ENCODE data around the gene NCAPG. TPM values are rescaled to one million over a fixed set of nuclear protein-coding genes. Genes with fewer than 3 reads are reported as not detected.
"Not testable (repeated sequence)": the region's sequence is repeated elsewhere in the genome, so short reads cannot be mapped to it uniquely, and the experiment has no call there.

The NCAPG gene
- total RNA-seq, 1 donor from 2014 or later = 46.0 TPM

DNA sequence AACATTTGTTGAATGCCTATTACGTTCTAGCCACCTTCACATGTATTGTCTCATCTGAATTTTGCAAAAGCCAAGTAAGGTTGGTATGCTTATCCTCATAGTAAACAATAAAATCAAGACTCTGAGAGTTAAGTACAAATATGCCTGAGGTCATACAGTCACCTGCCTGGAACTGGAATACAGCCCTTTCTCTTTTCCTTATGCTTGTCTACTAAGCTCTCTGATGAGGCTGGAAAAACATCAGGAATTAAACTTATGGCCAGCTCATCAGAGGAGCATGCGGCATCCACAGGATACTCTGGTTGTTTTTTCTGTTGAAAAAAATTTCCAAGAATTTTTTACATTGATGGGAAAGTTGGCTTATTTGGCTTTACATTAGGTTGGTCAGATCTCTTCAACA, 35.5 kb downstream of the NCAPG start:
- Mint-ChIP-seq H3K36me3 (peaks cover 31% of the 10 kb centered on the region), H3K27ac (no peak overlapping the region), H3K4me1 (ENCODE audit: unreplicated experiment) (no peaks in the 10 kb centered on the region), H3K27me3 (no peaks in the 10 kb centered on the region), H3K9me3 (no peaks in the 10 kb centered on the region), H3K4me3 (no peak overlapping the region)
- no peak for DNase-seq (ENCODE audit: extremely low spot score, unreplicated experiment)
- TF ChIP-seq, protein P1, sequence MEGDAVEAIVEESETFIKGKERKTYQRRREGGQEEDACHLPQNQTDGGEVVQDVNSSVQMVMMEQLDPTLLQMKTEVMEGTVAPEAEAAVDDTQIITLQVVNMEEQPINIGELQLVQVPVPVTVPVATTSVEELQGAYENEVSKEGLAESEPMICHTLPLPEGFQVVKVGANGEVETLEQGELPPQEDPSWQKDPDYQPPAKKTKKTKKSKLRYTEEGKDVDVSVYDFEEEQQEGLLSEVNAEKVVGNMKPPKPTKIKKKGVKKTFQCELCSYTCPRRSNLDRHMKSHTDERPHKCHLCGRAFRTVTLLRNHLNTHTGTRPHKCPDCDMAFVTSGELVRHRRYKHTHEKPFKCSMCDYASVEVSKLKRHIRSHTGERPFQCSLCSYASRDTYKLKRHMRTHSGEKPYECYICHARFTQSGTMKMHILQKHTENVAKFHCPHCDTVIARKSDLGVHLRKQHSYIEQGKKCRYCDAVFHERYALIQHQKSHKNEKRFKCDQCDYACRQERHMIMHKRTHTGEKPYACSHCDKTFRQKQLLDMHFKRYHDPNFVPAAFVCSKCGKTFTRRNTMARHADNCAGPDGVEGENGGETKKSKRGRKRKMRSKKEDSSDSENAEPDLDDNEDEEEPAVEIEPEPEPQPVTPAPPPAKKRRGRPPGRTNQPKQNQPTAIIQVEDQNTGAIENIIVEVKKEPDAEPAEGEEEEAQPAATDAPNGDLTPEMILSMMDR (conservative IDR thresholded peaks at IDR 0.05) = no peak

DNA sequence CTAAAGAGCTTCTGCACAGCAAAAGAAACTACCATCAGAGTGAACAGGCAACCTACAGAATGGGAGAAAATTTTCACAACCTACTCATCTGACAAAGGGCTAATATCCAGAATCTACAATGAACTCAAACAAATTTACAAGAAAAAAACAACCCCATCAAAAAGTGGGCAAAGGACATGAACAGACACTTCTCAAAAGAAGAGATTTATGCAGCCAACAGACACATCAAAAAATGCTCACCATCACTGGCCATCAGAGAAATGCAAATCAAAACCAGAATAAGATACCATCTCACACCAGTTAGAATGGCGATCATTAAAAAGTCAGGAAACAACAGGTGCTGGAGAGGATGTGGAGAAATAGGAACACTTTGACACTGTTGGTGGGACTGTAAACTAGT, 39.5 kb downstream of the NCAPG start:
- H3K4me1 Mint-ChIP-seq (ENCODE audit: unreplicated experiment); H3K4me3 Mint-ChIP-seq; H3K27me3 Mint-ChIP-seq; H3K27ac Mint-ChIP-seq; DNase-seq (ENCODE audit: extremely low spot score, unreplicated experiment); H3K9me3 Mint-ChIP-seq: not testable (repeated sequence)
- peaks cover 13% of the 10 kb centered on the region for H3K36me3 Mint-ChIP-seq

- Mint-ChIP-seq H3K4me3 (no peak overlapping the region), H3K27me3 (no peaks in the 10 kb centered on the region), H3K36me3 (no peaks in the 10 kb centered on the region), H3K27ac (no peak overlapping the region), H3K9me3 (no peaks in the 10 kb centered on the region), H3K4me1 (ENCODE audit: unreplicated experiment) (no peaks in the 10 kb centered on the region)
- TF ChIP-seq, protein P1 (conservative IDR thresholded peaks at IDR 0.05) = no peak
- no peak for DNase-seq (ENCODE audit: extremely low spot score, unreplicated experiment)
These were observed 41.2 kb downstream of the NCAPG start for GRCh38 chr4:17851959-17852358.

- Mint-ChIP-seq H3K9me3 (peaks cover 5% of the 10 kb centered on the region), H3K4me3 (no peak overlapping the region), H3K4me1 (ENCODE audit: unreplicated experiment) (no peaks in the 10 kb centered on the region), H3K27me3 (no peaks in the 10 kb centered on the region), H3K27ac (no peak overlapping the region), H3K36me3 (peaks cover 5% of the 10 kb centered on the region)
- TF ChIP-seq, protein P1 (conservative IDR thresholded peaks at IDR 0.05) = no peak
- DNase-seq (ENCODE audit: extremely low spot score, unreplicated experiment) = no peak
These were observed 43.3 kb downstream of the NCAPG start for GRCh38 chr4:17854036-17854435.

DNA sequence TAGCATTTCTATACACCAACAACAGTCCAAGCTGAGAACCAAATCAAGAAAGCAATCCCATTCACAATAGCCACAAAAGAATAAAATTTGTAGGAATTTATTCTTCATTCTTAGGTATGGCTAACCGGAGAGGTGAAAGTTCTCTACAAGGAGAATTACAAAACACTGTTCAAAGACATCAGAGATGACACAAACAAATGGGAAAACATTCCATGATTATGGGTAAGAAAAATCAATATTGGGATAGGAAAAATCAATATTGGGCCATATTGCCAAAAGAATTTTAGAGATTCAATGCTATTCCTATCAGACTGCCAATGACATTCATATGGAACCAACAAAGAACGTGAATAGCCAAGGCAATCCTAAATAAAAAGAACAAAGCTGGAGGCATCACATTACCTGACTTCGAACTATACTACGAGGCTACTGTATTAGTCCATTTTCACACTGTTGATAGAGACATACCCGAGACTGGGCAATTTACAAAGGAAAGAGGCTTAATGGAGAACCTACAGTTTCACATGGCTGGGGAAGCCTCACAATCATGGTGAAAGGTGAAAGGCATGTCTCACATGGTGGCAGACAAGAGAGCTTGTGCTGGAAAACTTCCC, 49.1 kb downstream of the NCAPG start:
- no peak for DNase-seq (ENCODE audit: extremely low spot score, unreplicated experiment)
- H3K9me3 Mint-ChIP-seq = peaks cover 5% of the 10 kb centered on the region
- peaks cover 25% of the 10 kb centered on the region for H3K36me3 Mint-ChIP-seq
- TF ChIP-seq, protein P1 (conservative IDR thresholded peaks at IDR 0.05) = no peak
- H3K27me3 Mint-ChIP-seq = no peaks in the 10 kb centered on the region
- no peaks in the 10 kb centered on the region for H3K4me1 Mint-ChIP-seq (ENCODE audit: unreplicated experiment)
- H3K4me3 Mint-ChIP-seq = no peak overlapping the region
- no peak overlapping the region for H3K27ac Mint-ChIP-seq

GRCh38 chr4:17861906-17862305, 51.1 kb downstream of the NCAPG start:
- H3K36me3 Mint-ChIP-seq = peaks cover 27% of the 10 kb centered on the region
- not testable (repeated sequence) for H3K4me1 Mint-ChIP-seq (ENCODE audit: unreplicated experiment); H3K4me3 Mint-ChIP-seq; DNase-seq (ENCODE audit: extremely low spot score, unreplicated experiment); H3K27me3 Mint-ChIP-seq; H3K27ac Mint-ChIP-seq; H3K9me3 Mint-ChIP-seq
